Activated CD8-positive, alpha-beta memory T cell treated with anti-CD3 and anti-CD28 coated beads for 48 hours (primary cell): Measurements from ENCODE around the gene PLBD2.

Experiments
- DNase-seq, 3 experiments: peaks; one replicate each; pipeline ENCODE4 v3.0.0-alpha.2; 2020; ENCODE audit warnings: low read depth in 2 of 3, low spot score in 2 of 3

The PLBD2 gene

DNA sequence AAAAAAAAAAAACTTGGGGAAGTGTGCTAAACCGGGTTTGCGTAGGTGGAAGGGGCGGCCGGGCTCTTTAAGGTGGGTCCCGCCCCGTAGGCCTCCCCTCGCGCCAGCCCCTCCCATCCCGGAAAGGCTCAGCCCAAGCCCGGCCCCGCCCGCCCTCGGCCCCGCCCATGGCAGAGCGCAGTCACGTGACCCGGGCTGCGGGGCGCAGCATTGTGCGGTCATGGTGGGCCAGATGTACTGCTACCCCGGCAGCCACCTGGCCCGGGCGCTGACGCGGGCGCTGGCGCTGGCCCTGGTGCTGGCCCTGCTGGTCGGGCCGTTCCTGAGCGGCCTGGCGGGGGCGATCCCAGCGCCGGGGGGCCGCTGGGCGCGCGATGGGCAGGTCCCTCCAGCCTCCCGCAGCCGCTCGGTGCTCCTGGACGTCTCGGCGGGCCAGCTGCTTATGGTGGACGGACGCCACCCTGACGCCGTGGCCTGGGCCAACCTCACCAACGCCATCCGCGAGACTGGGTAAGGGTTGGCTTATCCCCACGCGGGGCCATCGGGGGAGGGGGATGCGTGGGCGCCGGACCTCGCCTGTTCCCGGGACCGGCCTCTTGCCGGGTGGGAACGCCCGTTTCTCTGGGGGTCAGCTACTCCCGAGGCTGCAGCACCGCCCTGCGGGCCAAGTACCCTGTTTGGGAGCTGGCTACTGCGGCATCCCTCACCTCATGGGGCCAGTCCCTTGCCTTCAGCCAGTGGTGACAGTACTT lies at the start of gene PLBD2:
Gene PLBD2, plus strand, starts transcription at position 207 of the 752 bp plus-strand sequence. Its CDS starts 14 bp downstream, at position 221.
- peak; percentile 75 to 86 (median 81) for DNase-seq

DNA sequence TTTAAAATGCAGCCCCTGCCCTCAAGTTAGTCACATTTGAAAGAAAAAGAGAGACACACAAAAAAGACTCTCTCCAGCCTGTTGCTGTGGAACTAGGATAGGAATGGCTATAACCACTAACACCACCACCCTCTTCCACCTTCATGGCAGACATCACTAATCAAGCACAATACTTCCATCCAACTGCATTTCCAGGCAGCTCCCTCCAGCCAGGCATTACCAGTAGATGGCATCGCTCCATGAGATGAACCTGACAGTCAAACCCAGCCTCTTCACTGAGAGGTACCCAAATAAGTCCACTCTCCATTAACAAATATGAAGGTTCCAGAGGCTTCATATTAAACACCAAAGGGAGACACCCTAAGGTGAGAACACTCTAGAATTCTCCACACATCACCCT lies 47.9 kb upstream of the PLBD2 start:
- DNase-seq = no peak

DNA sequence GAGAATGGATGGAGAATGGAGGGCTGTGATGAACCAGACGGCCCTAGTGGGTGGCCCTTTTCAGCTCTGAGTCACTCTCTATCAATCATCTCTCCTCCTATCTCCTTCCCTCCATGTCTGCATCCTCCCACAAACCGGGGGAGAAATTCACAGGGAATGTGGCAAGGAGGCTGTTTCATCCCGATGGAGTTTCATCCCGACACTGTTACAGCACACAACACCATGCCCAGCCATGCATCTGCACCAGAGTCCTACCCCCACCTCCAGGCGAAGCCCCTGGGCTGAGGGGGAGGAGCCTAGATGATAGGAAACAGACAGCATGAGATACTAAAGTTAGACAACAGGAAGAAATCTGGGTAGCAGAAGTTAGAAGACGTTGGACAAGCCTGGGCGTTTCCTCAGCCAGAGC lies 44.3 kb upstream of the PLBD2 start:
- DNase-seq = no peak

DNA sequence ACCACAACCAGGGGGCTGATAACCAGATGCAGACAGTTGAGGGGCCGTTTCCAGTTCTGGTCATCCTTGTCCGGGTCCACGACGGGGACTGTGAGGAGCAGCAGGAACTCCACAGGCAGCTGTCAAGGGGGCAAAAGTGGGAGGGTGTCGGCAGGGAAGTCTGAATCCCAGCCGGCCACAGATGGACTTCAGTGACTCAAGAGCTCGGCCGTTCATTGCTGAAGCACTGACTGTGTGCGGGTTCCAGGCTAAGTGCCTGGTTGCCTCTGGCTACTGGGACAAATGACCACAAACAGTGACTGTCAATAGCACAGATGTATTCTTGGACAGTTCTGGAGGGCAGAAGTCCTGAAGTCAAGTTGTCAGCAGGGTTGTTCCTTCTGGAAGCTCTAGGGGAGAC lies 43.0 kb upstream of the PLBD2 start:
- DNase-seq = no peak

- DNase-seq = no peak
Measured at GRCh38 chr12:113316155-113316554, 42.2 kb upstream of the PLBD2 start.

GRCh38 chr12:113317122-113317521 lies 41.3 kb upstream of the PLBD2 start:
- DNase-seq = no peak

DNA sequence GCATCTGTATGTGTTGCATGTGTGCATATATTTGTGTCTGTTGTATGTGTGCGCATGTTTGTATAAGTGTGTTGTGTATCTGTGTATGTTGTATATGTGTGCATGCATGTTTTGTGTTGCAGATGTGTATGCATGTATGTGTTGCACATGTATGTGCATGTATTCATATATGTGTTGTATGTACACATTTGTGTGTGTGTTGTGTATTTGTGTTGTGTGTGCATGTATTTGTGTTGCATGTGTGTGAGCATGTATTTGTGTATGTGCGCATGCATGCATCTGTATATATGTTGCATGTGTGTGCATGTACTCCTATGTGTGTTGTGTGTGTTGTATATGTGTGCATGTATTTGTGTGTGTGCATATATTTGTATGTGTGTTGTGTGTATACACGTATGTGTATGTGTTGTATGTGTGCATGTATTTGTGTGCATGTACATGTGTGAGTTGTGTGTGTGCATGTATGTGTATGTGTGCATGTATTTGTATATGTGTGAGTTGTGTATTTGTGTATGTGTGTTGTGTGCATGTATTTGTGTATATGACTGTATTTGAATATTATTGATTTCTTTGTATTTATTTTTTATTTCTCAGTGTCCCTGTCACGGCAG lies 40.2 kb upstream of the PLBD2 start:
- no peak for DNase-seq

GRCh38 chr12:113318900-113319628 lies 39.3 kb upstream of the PLBD2 start:
- no peak for DNase-seq

GRCh38 chr12:113320401-113320800 lies 38.0 kb upstream of the PLBD2 start:
- DNase-seq = no peak

GRCh38 chr12:113322343-113322742 lies 36.0 kb upstream of the PLBD2 start:
- no peak for DNase-seq

DNA sequence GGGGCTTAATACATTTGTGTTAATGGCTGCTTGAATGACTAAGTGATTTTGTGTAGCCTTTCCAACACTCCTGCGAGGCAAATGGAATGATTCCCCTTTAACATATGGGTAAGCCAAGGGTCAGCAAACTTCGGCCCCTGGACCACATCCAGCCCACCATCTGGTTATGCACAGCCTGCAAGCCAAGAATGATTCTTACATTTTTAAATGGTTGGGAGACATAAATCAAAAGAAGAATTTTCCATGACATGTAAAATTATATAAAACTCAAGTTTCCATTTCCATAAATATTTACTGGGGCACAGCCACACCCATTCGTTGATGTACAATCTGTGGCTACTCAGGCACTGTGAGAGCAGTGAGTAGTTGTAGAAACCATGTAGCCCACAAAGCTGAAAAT lies 32.5 kb upstream of the PLBD2 start:
- no peak for DNase-seq

- no peak for DNase-seq
Measured at GRCh38 chr12:113326775-113327395, 31.5 kb upstream of the PLBD2 start.

DNA sequence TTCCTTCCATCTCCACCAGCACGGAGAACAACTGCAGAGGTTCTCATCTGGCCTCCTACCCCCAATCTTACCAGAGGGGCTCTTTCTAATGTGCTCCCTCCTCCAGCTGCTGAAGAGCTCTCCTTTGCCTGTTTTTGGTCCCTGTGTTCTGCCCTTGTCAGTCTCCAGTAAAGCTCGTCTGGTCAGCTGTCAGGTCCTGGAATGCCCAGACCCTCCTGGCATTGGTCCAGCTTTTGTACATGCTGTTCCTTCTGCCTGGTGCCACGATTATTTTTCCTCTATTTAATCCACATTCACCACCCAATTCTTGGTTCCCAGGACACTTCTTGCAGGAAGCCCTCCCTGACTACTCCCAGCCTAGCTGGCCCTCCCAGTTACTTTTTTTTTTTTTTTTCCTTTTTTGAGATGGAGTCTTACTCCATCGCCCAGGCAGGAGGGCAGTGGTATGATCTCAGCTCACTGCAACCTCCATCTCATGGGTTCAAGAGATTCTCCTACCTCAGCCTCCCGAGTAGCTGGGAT lies 30.0 kb upstream of the PLBD2 start:
- DNase-seq = no peak

- DNase-seq = no peak
Measured at GRCh38 chr12:113329022-113329790, 29.2 kb upstream of the PLBD2 start.

DNA sequence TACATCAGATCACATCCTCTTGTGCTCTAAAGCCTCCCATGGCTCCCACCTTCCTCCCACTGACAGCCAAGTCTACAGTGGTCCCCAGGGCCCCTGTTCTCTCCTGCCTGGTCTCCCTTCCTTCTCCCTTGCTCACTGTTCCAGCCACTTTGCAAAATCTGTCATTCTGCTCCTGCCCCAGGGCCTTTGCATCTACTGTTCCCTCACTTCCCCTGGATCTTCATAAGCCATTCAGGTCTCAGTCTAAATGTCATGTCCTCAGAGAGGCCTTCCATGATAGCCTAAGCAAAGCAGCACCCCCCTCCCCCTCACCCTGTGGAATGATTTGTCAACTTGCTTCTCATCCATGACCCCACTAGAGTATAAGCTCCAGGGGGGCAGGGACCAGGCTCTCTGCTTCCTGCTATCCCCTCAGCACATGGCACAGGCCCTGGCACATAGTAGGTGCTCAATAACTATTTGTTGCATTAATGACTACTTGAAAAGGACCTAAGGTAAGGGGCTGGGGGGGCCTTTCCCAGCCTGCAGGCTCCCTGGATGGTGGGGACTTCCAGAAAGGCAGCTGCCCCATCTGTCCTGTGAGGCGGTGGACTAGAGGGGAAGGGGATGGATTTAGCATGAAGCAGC lies 28.5 kb upstream of the PLBD2 start:
- no peak for DNase-seq

GRCh38 chr12:113330505-113330904 lies 27.9 kb upstream of the PLBD2 start:
- no peak for DNase-seq

- DNase-seq = no peak
Measured at GRCh38 chr12:113332688-113333417, 25.5 kb upstream of the PLBD2 start.

DNA sequence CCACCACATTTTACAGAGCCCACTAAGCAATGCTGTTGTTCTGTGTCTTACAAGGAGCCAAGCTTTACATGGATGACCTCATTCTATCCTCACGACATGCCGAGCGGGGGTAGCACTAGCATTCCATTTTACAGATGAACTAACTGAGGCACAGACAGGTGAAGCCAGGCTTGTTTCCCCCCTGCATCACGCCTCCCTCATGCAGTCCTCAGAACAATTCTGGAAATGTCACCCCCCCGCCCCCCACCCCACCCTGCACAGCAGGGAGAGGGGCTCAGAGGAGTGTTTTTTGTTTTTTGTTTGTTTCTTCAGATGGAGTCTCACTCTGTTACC lies 25.0 kb upstream of the PLBD2 start:
- DNase-seq = no peak

GRCh38 chr12:113333877-113334785 lies 24.3 kb upstream of the PLBD2 start:
- DNase-seq = no peak
